Karpas-422 (cell line): ENCODE measurements around the gene TMEM63C. TPM values are rescaled to one million over a fixed set of nuclear protein-coding genes. Genes with fewer than 3 reads are reported as not detected.

ENCODE experiments used
- DNase-seq: peaks from one replicate; pipeline ENCODE4 v3.0.0-alpha.2; 2015
- H2AFZ ChIP-seq: fragments of 200-600 bp; sonication (generic); 2 replicates; pipeline ENCODE4 v1.6.1; 2014; ENCODE audit warnings: antibody characterized with exemption, low read length, mixed read lengths
- H3K27ac ChIP-seq: fragments of 200-600 bp; sonication (generic); 2 replicates; pipeline ENCODE4 v1.5.1; 2014; ENCODE audit warnings: mild to moderate bottlenecking, low read length, moderate library complexity
- H3K27me3 ChIP-seq: fragments of 200-600 bp; sonication (generic); 2 replicates; pipeline ENCODE4 v1.6.1; 2014; ENCODE audit warnings: low read length, mixed read lengths
- H3K36me3 ChIP-seq: fragments of 200-600 bp; sonication (generic); 2 replicates; pipeline ENCODE4 v1.6.1; 2014; ENCODE audit warnings: low read length, mixed read lengths; ENCODE audit not compliant: insufficient read depth
- H3K4me1 ChIP-seq: fragments of 200-600 bp; sonication (generic); 2 replicates; pipeline ENCODE4 v1.6.1; 2014; ENCODE audit warnings: mild to moderate bottlenecking, low read length, mixed read lengths
- H3K4me2 ChIP-seq: fragments of 200-600 bp; sonication (generic); 2 replicates; pipeline ENCODE4 v1.6.1; 2014; ENCODE audit warnings: low read length, low read depth, mild to moderate bottlenecking; ENCODE audit not compliant: poor library complexity, severe bottlenecking
- H3K4me3 ChIP-seq: fragments of 200-600 bp; sonication (generic); 2 replicates; pipeline ENCODE4 v1.5.1; 2014; ENCODE audit warnings: mild to moderate bottlenecking, antibody characterized with exemption, low read length, mixed read lengths
- H3K79me2 ChIP-seq: fragments of 200-600 bp; sonication (generic); 2 replicates; pipeline ENCODE4 v1.6.1; 2014; ENCODE audit warnings: mild to moderate bottlenecking, low read length, mixed read lengths
- H3K9ac ChIP-seq: fragments of 200-600 bp; sonication (generic); 2 replicates; pipeline ENCODE4 v1.6.0; 2014; ENCODE audit warnings: low read length
- H3K9me2 ChIP-seq: fragments of 200-600 bp; sonication (generic), shearing (Covaris generic); replicated peaks from 2 replicates; pipeline ENCODE4 v1.6.0; 2014; ENCODE audit warnings: mild to moderate bottlenecking, low read length, moderate library complexity; ENCODE audit not compliant: insufficient read depth
- H3K9me3 ChIP-seq: fragments of 300-700, 200-600 bp; sonication (generic); 2 replicates; pipeline ENCODE4 v1.6.1; 2014; ENCODE audit warnings: low read length, mixed read lengths
- H4K20me1 ChIP-seq: fragments of 200-600 bp; sonication (generic); 2 replicates; pipeline ENCODE4 v1.6.1; 2014; ENCODE audit warnings: mild to moderate bottlenecking, antibody characterized with exemption, low read length, low read depth; ENCODE audit not compliant: insufficient read depth
- total RNA-seq: library from RNA; depleted of rRNA; stranded (reverse); fragments of >200 nt; shearing (Covaris generic); gene quantifications from 2 replicates; pipeline ENCODE4 v1.2.3, GENCODE V29; 2014; ENCODE audit warnings: low replicate concordance

Gene TMEM63C
- total RNA-seq, 1 experiment from 2014 or later, result 5.0 TPM

- Histone ChIP-seq H3K27ac (no peak overlapping the region), H3K4me3 (no peak overlapping the region), H3K9me3 (no peaks in the 10 kb centered on the region), H3K4me1 (peaks cover 12% of the 10 kb centered on the region), H4K20me1 (no peaks in the 10 kb centered on the region), H3K9ac (no peak overlapping the region), H3K36me3 (no peaks in the 10 kb centered on the region), H3K27me3 (no peaks in the 10 kb centered on the region), H3K79me2 (no peaks in the 10 kb centered on the region), H3K9me2 (no peaks in the 10 kb centered on the region), H2AFZ (no peak overlapping the region), H3K4me2 (no peak overlapping the region)
- no peak for DNase-seq
Observed at GRCh38 chr14:77240336-77240915, 58.8 kb downstream of the TMEM63C start.

- Histone ChIP-seq H3K4me1 (peaks cover 12% of the 10 kb centered on the region), H3K9ac (no peak overlapping the region), H3K27me3 (no peaks in the 10 kb centered on the region), H2AFZ (no peak overlapping the region), H3K9me3 (no peaks in the 10 kb centered on the region), H3K4me2 (no peak overlapping the region), H3K4me3 (no peak overlapping the region), H3K9me2 (no peaks in the 10 kb centered on the region), H4K20me1 (no peaks in the 10 kb centered on the region), H3K36me3 (no peaks in the 10 kb centered on the region), H3K27ac (no peak overlapping the region), H3K79me2 (no peaks in the 10 kb centered on the region)
- no peak for DNase-seq
Observed at GRCh38 chr14:77241955-77242354, 60.4 kb downstream of the TMEM63C start.

- Histone ChIP-seq H3K27me3 (no peaks in the 10 kb centered on the region), H3K4me2 (no peak overlapping the region)
- no peak for DNase-seq
Observed at GRCh38 chr14:77242752-77243151, 61.2 kb downstream of the TMEM63C start.

GRCh38 chr14:77243853-77244252 is 62.3 kb downstream of the TMEM63C start:
- Histone ChIP-seq H2AFZ (no peak overlapping the region), H3K27ac (no peak overlapping the region), H3K9me2 (no peaks in the 10 kb centered on the region), H3K27me3 (no peaks in the 10 kb centered on the region), H3K4me3 (no peak overlapping the region), H3K4me2 (no peak overlapping the region), H3K9me3 (no peaks in the 10 kb centered on the region), H4K20me1 (no peaks in the 10 kb centered on the region), H3K4me1 (peaks cover 12% of the 10 kb centered on the region), H3K9ac (no peak overlapping the region), H3K36me3 (no peaks in the 10 kb centered on the region), H3K79me2 (no peaks in the 10 kb centered on the region)
- peak; percentile 72 for DNase-seq

More at GRCh38 chr14:77242752-77243151, 61.2 kb downstream of the TMEM63C start:
- H4K20me1 ChIP-seq, result no peaks in the 10 kb centered on the region
- H3K4me3 ChIP-seq, result no peak overlapping the region
- peaks cover 12% of the 10 kb centered on the region for H3K4me1 ChIP-seq
- H3K27ac ChIP-seq, result no peak overlapping the region
- H3K9ac ChIP-seq, result no peak overlapping the region
- no peaks in the 10 kb centered on the region for H3K9me2 ChIP-seq
- H3K9me3 ChIP-seq, result no peaks in the 10 kb centered on the region
- H3K36me3 ChIP-seq, result no peaks in the 10 kb centered on the region
- no peak overlapping the region for H2AFZ ChIP-seq
- H3K79me2 ChIP-seq, result no peaks in the 10 kb centered on the region

- Histone ChIP-seq H3K4me2 (no peak overlapping the region), H3K36me3 (no peaks in the 10 kb centered on the region), H4K20me1 (no peaks in the 10 kb centered on the region), H3K9me3 (no peaks in the 10 kb centered on the region), H2AFZ (no peak overlapping the region), H3K4me3 (no peak overlapping the region), H3K27me3 (no peaks in the 10 kb centered on the region), H3K9me2 (no peaks in the 10 kb centered on the region), H3K9ac (no peak overlapping the region), H3K79me2 (no peaks in the 10 kb centered on the region), H3K4me1 (peaks cover 12% of the 10 kb centered on the region), H3K27ac (no peak overlapping the region)
- DNase-seq, result no peak
Observed at GRCh38 chr14:77245820-77246219, 64.2 kb downstream of the TMEM63C start.

GRCh38 chr14:77246784-77247183 is 65.2 kb downstream of the TMEM63C start:
- Histone ChIP-seq H3K9me3 (no peaks in the 10 kb centered on the region), H3K9ac (no peak overlapping the region), H3K4me1 (peaks cover 12% of the 10 kb centered on the region), H3K4me2 (no peak overlapping the region), H4K20me1 (no peaks in the 10 kb centered on the region), H3K27ac (no peak overlapping the region), H3K36me3 (no peaks in the 10 kb centered on the region), H3K4me3 (no peak overlapping the region), H2AFZ (no peak overlapping the region), H3K9me2 (no peaks in the 10 kb centered on the region), H3K79me2 (no peaks in the 10 kb centered on the region), H3K27me3 (no peaks in the 10 kb centered on the region)
- no peak for DNase-seq

GRCh38 chr14:77248666-77249065 is 67.1 kb downstream of the TMEM63C start:
- H3K4me3 ChIP-seq, result no peak overlapping the region
- H3K4me2 ChIP-seq, result no peak overlapping the region
- H3K27me3 ChIP-seq, result no peaks in the 10 kb centered on the region
- no peaks in the 10 kb centered on the region for H4K20me1 ChIP-seq
- H2AFZ ChIP-seq, result no peak overlapping the region
- no peaks in the 10 kb centered on the region for H3K79me2 ChIP-seq
- no peaks in the 10 kb centered on the region for H3K9me3 ChIP-seq
- H3K9me2 ChIP-seq, result no peaks in the 10 kb centered on the region
- H3K9ac ChIP-seq, result no peak overlapping the region
- no peak for DNase-seq
- H3K27ac ChIP-seq, result no peak overlapping the region
- peaks cover 9% of the 10 kb centered on the region for H3K4me1 ChIP-seq
- no peaks in the 10 kb centered on the region for H3K36me3 ChIP-seq

GRCh38 chr14:77249286-77249685 is 67.7 kb downstream of the TMEM63C start:
- no peak overlapping the region for H3K27ac ChIP-seq
- H3K4me3 ChIP-seq, result no peak overlapping the region
- no peaks in the 10 kb centered on the region for H3K36me3 ChIP-seq
- H4K20me1 ChIP-seq, result no peaks in the 10 kb centered on the region
- no peak for DNase-seq
- H3K9ac ChIP-seq, result no peak overlapping the region
- no peaks in the 10 kb centered on the region for H3K79me2 ChIP-seq
- no peak overlapping the region for H3K4me2 ChIP-seq
- H3K9me2 ChIP-seq, result no peaks in the 10 kb centered on the region
- H3K4me1 ChIP-seq, result peaks cover 3% of the 10 kb centered on the region
- no peak overlapping the region for H2AFZ ChIP-seq
- H3K9me3 ChIP-seq, result no peaks in the 10 kb centered on the region
- H3K27me3 ChIP-seq, result no peaks in the 10 kb centered on the region
